Keratinocyte (primary cell): Measurements from ENCODE around the gene GRIN3B. TPM values are rescaled to one million over a fixed set of nuclear protein-coding genes. Genes with fewer than 3 reads are reported as not detected.

Source experiments
- DNase-seq: peaks from one replicate; pipeline ENCODE4 v3.0.0-alpha.2; 2011; ENCODE audit warnings: low read depth, missing footprints, low spot score
- FAIRE-seq: peaks from 2 replicates; lab custom pipeline; 2011; peaks lifted over from hg19 to GRCh38; lab: Jason Lieb, UNC
- H2AFZ ChIP-seq: 2 replicates; pipeline ENCODE4 v1.6.0; 2012; ENCODE audit warnings: low read length, control low read depth, inconsistent platforms; ENCODE audit not compliant: control insufficient read depth
- H3K27ac ChIP-seq: 2 replicates; pipeline ENCODE4 v1.5.1; 2011; ENCODE audit warnings: low read length; ENCODE audit not compliant: control insufficient read depth, insufficient read depth
- H3K27me3 ChIP-seq: 3 replicates; pipeline ENCODE4 v1.6.0; 2011; ENCODE audit warnings: low read length; ENCODE audit not compliant: control insufficient read depth, insufficient read depth; ENCODE audit errors: extremely low read depth
- H3K36me3 ChIP-seq, 2 experiments: 2 replicates in 1 of 2; 3 replicates in 1 of 2; pipeline ENCODE4 v1.5.1; 2011; ENCODE audit warnings: low read length in 2 of 2, mild to moderate bottlenecking in 1 of 2; ENCODE audit not compliant: control insufficient read depth in 2 of 2, insufficient read depth in 2 of 2; ENCODE audit errors: extremely low read depth in 1 of 2
- H3K4me1 ChIP-seq: 3 replicates; pipeline ENCODE4 v1.5.1; 2011; ENCODE audit warnings: low read length; ENCODE audit not compliant: control insufficient read depth, insufficient read depth; ENCODE audit errors: extremely low read depth
- H3K4me2 ChIP-seq: 3 replicates; pipeline ENCODE4 v1.6.0; 2011; ENCODE audit warnings: low read depth, low read length; ENCODE audit not compliant: control insufficient read depth, insufficient read depth; ENCODE audit errors: extremely low read depth
- H3K4me3 ChIP-seq, 3 experiments: fragments of 200-600 bp in 1 of 3; sonication (generic) in 1 of 3; 2 replicates in 2 of 3; 3 replicates in 1 of 3; pipeline ENCODE4 v1.5.1; 2011 to 2016; ENCODE audit warnings: low read length in 3 of 3, mild to moderate bottlenecking in 3 of 3, control low read depth in 2 of 3, inconsistent platforms in 1 of 3, low read depth in 1 of 3, mixed read lengths in 1 of 3, mixed run types in 1 of 3, moderate library complexity in 1 of 3; ENCODE audit not compliant: control insufficient read depth in 2 of 3, insufficient read depth in 2 of 3; ENCODE audit errors: extremely low read depth in 1 of 3
- H3K79me2 ChIP-seq: 2 replicates; pipeline ENCODE4 v1.6.0; 2012; ENCODE audit warnings: low read length; ENCODE audit not compliant: control insufficient read depth, insufficient read depth
- H3K9ac ChIP-seq: 3 replicates; pipeline ENCODE4 v1.6.0; 2011; ENCODE audit warnings: low read length; ENCODE audit not compliant: control insufficient read depth, insufficient read depth; ENCODE audit errors: extremely low read depth
- H3K9me1 ChIP-seq: 3 replicates; pipeline ENCODE4 v1.6.0; 2011; ENCODE audit warnings: low read length; ENCODE audit not compliant: control insufficient read depth, insufficient read depth; ENCODE audit errors: extremely low read depth
- H3K9me3 ChIP-seq: 2 replicates; pipeline ENCODE4 v1.5.1; 2012; ENCODE audit warnings: low read depth, low read length; ENCODE audit not compliant: control insufficient read depth
- H4K20me1 ChIP-seq: 3 replicates; pipeline ENCODE4 v1.6.0; 2011; ENCODE audit warnings: low read length; ENCODE audit not compliant: control insufficient read depth, insufficient read depth; ENCODE audit errors: extremely low read depth
- CTCF ChIP-seq, 3 experiments: IDR thresholded peaks in 1 of 3; conservative IDR thresholded peaks in 1 of 3; optimal IDR thresholded peaks in 1 of 3; 2 replicates in 2 of 3; 3 replicates in 1 of 3; pipeline versions ENCODE3 to v1.5.1; 2011; ENCODE audit warnings: low read length in 3 of 3, mild to moderate bottlenecking in 3 of 3, moderate library complexity in 2 of 3, control low read depth in 1 of 3, inconsistent platforms in 1 of 3; ENCODE audit not compliant: insufficient read depth in 2 of 3; ENCODE audit errors: extremely low read depth in 1 of 3
- EZH2 ChIP-seq: IDR thresholded peaks from one replicate; pipeline ENCODE4 v1.6.1; 2012; ENCODE audit warnings: inconsistent platforms, mild to moderate bottlenecking, low read length, moderate library complexity
- dilution Hi-C: fragments of 300-500 bp; cut with MboI; formaldehyde crosslinking; loops from one replicate; pipeline ENCODE4 v1.7.0; 2020; ENCODE audit warnings: low sequenced_read_pairs; ENCODE audit not compliant: extremely low pct_ligation_motif_present
- polyA plus RNA-seq, 5 experiments: library from polyadenylated mRNA; depleted of rRNA in 3 of 5; stranded (reverse) in 3 of 5; stranded (forward) in 1 of 5; unstranded in 1 of 5; fragments of >200 nt; gene quantifications; 1 replicate in 1 of 5; 2 replicates in 3 of 5; 3 replicates in 1 of 5; pipeline versions ENCODE4 v1.2.1 to v1.2.3, GENCODE V29; 2011 to 2012; ENCODE audit warnings: missing spikeins in 2 of 5, low read depth in 1 of 5, low replicate concordance in 1 of 5

GRIN3B gene
- polyA plus RNA-seq, 1 donor (not counting 4 experiments of a cell fraction or from before 2014, with no cell fraction given) = 0.20 TPM

- DNase-seq = no peak
- peak overlapping the region; percentile 9 for H3K9ac ChIP-seq
- H3K27me3 ChIP-seq = no peaks in the 10 kb centered on the region
- H2AFZ ChIP-seq = no peak overlapping the region
- peak overlapping the region in 1 of 3 experiments; percentile 7 for H3K4me3 ChIP-seq
- H3K4me1 ChIP-seq = peaks cover 6% of the 10 kb centered on the region
- no peaks in the 10 kb centered on the region for H3K79me2 ChIP-seq
- dilution Hi-C loops = no loop called here
- H3K4me2 ChIP-seq = peak overlapping the region; percentile 54
- peaks cover 4% of the 10 kb centered on the region for H4K20me1 ChIP-seq
- no peak overlapping the region for H3K27ac ChIP-seq
- H3K9me3 ChIP-seq = no peaks in the 10 kb centered on the region
- no peaks in the 10 kb centered on the region for H3K36me3 ChIP-seq
- H3K9me1 ChIP-seq = no peaks in the 10 kb centered on the region
- no peak for TF ChIP-seq CTCF (optimal IDR thresholded peaks at IDR 0.05 in 1 of 3, IDR thresholded peaks at IDR 0.05 in 1 of 3, conservative IDR thresholded peaks at IDR 0.05 in 1 of 3; ENCODE audit: extremely low read depth in 1 of 3, insufficient read depth in 2 of 3, low read length in 3 of 3)
- no peak for TF ChIP-seq EZH2
- no peak for FAIRE-seq
Observed at GRCh38 chr19:952680-953444, 47.4 kb upstream of the GRIN3B start.

GRCh38 chr19:953445-954271 is 46.6 kb upstream of the GRIN3B start:
- DNase-seq (no peak), FAIRE-seq (no peak)
- Histone ChIP-seq H3K4me2 (peak overlapping the region; percentile 10), H3K9ac (no peak overlapping the region), H3K27me3 (no peaks in the 10 kb centered on the region), H3K9me1 (no peaks in the 10 kb centered on the region), H3K9me3 (no peaks in the 10 kb centered on the region), H2AFZ (no peak overlapping the region), H3K4me3 (no peak overlapping the region), H3K36me3 (no peaks in the 10 kb centered on the region), H3K79me2 (no peaks in the 10 kb centered on the region), H3K4me1 (peaks cover 6% of the 10 kb centered on the region), H3K27ac (no peak overlapping the region), H4K20me1 (peaks cover 4% of the 10 kb centered on the region)
- dilution Hi-C loops = no loop called here
- no peak for TF ChIP-seq CTCF (optimal IDR thresholded peaks at IDR 0.05 in 1 of 3, IDR thresholded peaks at IDR 0.05 in 1 of 3, conservative IDR thresholded peaks at IDR 0.05 in 1 of 3; ENCODE audit: extremely low read depth in 1 of 3, insufficient read depth in 2 of 3, low read length in 3 of 3)
- TF ChIP-seq EZH2 = no peak
